H1 (cell line): Measurements from ENCODE around the gene CUBN.

ENCODE experiments used
- TAF1 ChIP-seq: IDR thresholded peaks from 2 replicates; pipeline ENCODE4 v1.6.1; 2011; ENCODE audit warnings: mild to moderate bottlenecking, low read depth, low read length
- TF ChIP-seq, protein P1 (sequence below), 3 experiments: IDR thresholded peaks; 1 replicate in 2 of 3; 2 replicates in 1 of 3; pipeline versions ENCODE4 v1.5.1 to v1.6.1; 2011; ENCODE audit warnings: low read length in 3 of 3, mild to moderate bottlenecking in 3 of 3, inconsistent platforms in 2 of 3, low read depth in 1 of 3, moderate library complexity in 1 of 3; ENCODE audit not compliant: insufficient read depth in 1 of 3; ENCODE audit errors: control extremely low read depth in 1 of 3

DNA sequence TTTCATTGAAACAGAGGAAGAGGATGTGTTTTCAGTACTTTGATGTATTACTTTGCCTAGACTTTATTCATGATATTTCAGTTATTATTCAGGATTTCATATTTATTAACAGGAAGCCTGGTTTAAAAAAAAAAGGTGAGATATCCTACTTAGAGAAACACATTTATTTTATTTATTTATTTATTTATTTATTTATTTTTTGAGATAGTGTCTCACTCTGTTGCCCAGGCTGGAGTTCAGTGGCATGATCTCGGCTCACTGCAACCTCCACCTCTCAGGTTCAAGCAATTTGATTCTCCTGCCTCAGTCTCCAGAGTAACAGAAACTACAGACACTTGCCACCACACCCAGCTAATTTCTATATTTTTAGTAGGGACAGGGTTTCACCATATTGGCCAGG, 47.4 kb upstream of the CUBN start:
- TF ChIP-seq, protein P1, sequence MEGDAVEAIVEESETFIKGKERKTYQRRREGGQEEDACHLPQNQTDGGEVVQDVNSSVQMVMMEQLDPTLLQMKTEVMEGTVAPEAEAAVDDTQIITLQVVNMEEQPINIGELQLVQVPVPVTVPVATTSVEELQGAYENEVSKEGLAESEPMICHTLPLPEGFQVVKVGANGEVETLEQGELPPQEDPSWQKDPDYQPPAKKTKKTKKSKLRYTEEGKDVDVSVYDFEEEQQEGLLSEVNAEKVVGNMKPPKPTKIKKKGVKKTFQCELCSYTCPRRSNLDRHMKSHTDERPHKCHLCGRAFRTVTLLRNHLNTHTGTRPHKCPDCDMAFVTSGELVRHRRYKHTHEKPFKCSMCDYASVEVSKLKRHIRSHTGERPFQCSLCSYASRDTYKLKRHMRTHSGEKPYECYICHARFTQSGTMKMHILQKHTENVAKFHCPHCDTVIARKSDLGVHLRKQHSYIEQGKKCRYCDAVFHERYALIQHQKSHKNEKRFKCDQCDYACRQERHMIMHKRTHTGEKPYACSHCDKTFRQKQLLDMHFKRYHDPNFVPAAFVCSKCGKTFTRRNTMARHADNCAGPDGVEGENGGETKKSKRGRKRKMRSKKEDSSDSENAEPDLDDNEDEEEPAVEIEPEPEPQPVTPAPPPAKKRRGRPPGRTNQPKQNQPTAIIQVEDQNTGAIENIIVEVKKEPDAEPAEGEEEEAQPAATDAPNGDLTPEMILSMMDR (IDR thresholded peaks at IDR 0.05; ENCODE audit: control extremely low read depth in 1 of 3, insufficient read depth in 1 of 3, low read depth in 1 of 3, low read length in 3 of 3), result no peak
- TF ChIP-seq TAF1, result no peak
